Skeletal muscle cell (primary cell): Measurements from ENCODE around the gene KCTD16.
A peak's percentile ranks its signal among the peaks of the same experiment; 100 is the strongest.

Source experiments
- DNase-seq: peaks from one replicate; pipeline ENCODE4 v3.0.0-alpha.2; 2010; ENCODE audit warnings: low read depth
- H3K4me3 ChIP-seq: 2 replicates; pipeline ENCODE4 v1.5.1; 2011; ENCODE audit warnings: low read depth, mild to moderate bottlenecking, control low read depth, low read length, moderate library complexity

KCTD16 gene

DNA sequence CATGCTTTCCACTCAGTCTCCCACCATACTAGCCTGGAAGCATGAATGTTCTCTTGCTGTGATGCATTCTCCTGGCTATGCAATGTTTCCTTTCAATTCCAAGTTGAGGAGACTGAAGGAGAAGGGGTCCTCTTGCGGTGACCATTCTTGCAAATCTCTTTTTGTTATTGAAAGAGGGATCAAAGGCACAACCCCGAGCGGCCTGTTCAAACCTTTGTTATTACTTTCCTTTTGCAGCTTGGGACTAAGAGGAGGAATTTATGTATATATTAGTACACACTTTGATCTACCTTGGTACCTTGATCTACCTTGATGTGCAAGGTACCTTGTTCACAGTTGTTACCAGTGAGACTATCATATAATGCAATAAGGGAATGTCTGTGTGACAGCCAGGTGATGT is 147.3 kb downstream of the KCTD16 start:
- H3K4me3 ChIP-seq, result no peak overlapping the region
- DNase-seq, result no peak

DNA sequence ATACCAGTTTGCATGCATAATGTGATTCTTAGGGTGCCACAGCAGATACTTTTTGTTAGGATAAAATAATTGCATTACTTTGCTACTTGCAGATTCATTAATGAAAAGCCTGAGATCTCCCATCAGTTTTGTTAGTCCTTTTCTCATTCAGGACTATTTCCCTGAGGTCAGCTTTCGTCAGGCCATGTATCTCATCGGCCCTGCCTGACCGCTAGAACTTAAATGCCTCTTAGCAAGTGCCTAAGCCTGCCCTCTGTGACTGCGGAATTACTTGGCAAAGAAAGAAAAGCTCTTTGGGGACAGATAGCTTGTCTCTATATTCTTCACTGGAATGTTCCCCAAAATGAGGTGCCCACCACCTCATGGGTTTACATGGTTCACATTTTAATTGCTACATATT is 147.8 kb downstream of the KCTD16 start:
- no peak overlapping the region for H3K4me3 ChIP-seq
- DNase-seq, result no peak

DNA sequence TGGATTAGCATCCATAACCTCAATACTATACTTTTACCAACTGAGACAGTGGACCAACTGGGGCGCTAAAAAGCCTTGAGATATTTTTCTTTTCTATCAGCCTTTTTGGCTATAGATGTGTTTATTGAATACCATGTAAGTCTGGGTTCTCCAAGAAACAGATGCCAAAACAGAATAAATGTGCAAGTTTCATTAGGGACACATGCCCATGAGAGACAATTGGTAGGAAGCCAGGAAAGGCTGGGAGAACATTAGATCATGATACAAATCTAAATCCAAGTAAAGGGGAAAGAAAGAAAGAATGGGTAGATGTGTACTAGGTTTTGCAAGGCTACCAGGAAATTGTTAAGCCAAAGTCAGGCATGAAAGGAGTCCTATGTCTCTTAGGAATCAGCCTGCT is 152.5 kb downstream of the KCTD16 start:
- DNase-seq, result no peak
- H3K4me3 ChIP-seq, result no peak overlapping the region

DNA sequence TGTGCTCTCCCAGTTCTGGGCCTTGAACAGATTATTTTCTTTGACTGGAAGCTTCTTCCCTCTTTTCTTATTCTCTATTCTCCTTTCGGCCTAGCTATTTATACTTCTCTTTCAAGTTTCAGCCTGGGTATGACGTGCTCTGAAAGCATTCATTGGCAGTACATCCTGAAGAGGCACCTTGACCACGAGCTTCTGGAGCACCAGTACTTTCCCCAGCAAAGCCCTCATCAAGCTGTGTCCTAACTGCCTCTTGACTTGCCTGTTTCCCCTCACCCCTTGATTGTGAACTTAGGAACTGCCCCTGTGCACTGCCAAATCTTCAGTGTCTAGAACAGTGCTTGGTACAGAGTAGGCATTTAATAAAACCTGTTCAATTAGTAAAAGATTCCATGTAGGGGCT is 154.9 kb downstream of the KCTD16 start:
- no peak for DNase-seq

DNA sequence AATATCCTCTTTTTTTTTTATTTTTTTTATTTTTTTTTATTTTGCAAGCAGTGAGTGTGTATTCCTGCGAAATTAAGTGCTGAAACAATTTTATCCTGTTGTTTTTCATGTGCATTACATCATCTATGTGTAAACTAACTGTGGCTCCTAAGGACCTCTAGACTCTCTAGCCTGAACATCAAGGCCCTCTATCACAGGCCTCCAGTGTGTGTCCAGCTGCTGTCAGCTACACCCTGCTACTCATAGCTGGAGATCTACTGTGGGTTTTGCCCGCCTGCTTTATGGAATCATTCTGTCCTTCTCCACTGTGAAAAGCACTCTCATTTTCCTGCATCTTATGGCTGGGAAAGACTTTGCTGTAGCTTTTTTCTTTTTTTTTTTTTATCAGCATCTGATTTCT is 157.8 kb downstream of the KCTD16 start:
- DNase-seq, result no peak

More for the DNA sequence above, 154.9 kb downstream of the KCTD16 start:
- H3K4me3 ChIP-seq, result no peak overlapping the region

DNA sequence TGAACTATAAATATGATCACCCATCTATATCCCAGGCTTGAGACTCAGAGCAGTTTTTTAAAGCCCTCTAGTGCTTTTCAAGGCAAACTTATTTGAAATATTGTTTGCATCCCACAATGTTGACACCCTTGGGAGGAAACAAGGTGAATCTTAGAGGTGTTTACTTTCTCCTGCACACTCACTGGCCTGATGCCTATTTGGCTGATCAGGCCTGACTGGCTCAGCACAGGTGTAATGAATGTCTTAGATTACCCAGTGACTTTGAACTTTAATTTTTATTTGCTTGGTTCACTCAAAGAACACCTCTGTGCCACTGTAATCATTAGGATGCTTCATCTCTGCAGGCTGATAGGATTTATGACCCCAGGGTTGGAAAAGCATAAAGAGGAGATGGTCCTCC is 158.3 kb downstream of the KCTD16 start:
- no peak for DNase-seq
- no peak overlapping the region for H3K4me3 ChIP-seq

More for the DNA sequence above, 157.8 kb downstream of the KCTD16 start:
- H3K4me3 ChIP-seq, result no peak overlapping the region

DNA sequence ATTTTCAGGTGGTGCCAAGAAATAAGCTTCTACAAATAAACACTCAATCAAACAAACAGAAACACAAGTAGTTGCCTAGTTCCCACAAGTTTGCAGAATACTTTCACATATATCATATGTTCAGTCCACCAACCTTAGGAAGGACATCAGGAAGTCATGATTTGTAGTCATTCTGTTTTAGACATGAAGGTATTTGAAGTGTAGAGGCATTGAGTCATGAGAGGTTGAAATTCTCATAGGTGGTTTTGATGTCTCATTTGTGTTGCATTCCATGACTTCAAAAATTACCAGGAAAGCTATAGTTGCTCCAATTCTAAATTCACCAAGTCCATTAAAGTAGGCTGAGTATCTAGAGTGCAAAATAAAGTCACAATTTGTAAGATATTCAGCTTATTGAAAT is 159.0 kb downstream of the KCTD16 start:
- H3K4me3 ChIP-seq, result no peak overlapping the region
- DNase-seq, result no peak

DNA sequence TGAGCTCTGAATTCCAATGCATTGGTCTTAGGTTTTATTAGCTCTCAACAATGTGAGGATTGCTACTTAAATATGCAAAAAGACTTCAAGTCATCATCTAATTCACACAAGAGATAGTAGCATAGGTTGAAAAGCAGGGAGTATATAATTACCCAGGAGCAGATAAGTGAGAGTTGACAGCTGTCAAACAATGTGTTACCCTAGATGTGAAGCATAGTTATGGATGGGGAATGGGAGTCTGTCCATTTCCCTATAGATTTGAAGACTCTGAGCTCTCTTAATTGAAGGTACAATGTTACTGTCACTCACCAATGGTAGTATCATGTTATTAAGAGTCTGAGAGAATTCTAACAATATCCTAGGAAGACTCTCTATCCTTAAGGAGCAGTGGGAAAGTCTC is 160.7 kb downstream of the KCTD16 start:
- DNase-seq, result no peak

DNA sequence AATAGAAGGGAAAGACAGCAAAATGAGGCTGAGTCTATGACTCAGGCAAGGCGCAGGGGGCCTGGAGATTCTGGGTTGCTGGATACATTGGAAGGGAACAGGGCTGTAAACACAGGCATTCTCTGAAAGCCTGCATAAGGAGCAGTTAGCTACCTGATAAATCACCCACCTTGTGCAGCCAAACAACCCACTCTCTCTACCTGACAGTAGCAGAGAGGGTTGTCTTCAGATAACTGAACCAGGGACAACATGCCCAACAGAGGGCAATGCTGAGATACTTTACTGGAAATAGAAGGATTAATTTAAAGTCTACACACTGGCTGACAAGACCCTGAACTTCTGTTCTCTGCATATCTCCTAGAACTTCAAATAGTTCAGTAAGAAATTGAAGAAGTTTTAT is 161.6 kb downstream of the KCTD16 start:
- no peak for DNase-seq
- no peak overlapping the region for H3K4me3 ChIP-seq

More for the DNA sequence above, 160.7 kb downstream of the KCTD16 start:
- H3K4me3 ChIP-seq, result no peak overlapping the region

DNA sequence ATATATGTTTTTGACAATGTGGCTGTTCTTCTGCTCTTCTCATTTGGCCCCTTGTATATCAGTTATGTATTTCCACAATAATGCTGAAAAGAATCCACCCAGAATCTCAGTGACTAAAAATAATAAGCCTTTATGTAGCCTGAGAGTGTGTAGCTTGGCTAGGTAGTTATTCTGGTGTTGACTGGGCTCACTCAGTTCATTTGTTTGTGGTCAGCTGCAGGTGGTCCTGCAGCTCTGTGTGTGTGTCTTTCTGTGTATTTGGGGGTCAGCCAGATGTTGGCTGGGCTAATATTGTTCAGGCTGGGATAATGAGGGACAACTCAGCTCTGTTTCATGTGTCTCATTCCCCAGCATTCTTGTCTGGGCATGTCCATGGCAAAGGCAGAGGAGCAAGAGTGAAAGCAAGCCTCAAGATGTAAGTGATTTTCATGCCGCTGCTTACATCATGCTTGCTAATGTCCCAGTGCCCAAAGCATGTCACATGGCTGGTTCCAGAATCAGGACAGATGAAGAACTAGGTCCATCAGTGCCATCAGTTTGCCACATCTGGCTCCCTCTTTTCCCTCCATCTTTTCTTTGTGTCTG is 162.8 kb downstream of the KCTD16 start:
- DNase-seq, result no peak
- H3K4me3 ChIP-seq, result no peak overlapping the region

DNA sequence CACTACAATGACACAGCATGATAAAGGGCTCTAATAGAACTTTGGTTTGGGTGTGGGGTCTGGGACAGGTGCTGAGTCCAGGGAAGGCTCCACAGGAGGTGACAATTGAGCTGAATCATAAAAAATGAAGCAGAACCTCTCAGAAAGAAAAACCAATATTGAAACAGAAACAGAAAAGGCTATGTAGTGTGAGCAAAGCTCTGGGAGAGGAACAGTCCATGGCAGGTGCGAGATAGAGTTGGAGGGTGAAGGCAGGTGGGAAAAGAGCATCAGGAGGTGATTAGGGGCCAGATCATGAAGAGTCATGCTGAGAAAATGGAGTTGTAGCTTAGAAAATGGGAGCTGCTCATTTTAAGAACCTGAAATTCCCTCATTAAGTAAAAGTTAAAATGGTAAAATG is 164.9 kb downstream of the KCTD16 start:
- H3K4me3 ChIP-seq, result no peak overlapping the region
- DNase-seq, result no peak

DNA sequence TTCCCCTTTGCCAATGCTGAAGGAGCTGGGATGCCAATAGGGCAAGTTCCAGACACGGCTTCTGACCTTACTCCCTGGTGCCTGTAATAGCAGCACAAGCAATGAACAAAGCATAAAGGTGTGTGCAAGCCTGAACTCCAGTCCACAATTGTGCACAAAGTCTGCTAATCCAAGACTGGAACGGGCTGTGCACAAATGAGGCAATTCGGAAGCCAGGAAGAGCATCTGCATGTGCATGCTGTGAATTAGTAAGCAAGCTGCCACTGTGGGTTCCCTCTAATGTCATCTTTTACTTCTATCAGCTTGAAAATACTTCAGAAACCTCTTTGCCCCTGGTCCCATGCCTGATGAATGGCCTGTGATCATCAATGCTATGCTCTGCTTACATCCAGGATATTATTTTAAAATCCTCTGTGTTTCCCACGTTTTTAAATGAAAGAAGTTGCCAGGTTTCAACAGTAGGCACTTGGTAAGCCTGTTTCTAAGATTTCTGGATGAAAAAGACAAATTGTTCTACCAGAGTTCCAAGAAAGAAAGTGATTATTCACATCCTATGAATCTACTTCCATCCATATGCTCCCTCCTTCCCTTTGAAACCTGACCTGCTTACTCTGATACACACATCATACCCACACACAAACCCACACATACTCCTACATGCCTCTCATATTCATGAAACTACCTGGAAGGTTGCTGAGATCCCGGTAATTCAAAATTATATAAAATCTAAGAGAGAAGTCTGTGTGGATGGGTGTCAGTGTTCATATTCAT is 165.7 kb downstream of the KCTD16 start:
- H3K4me3 ChIP-seq, result no peak overlapping the region
- DNase-seq, result no peak

DNA sequence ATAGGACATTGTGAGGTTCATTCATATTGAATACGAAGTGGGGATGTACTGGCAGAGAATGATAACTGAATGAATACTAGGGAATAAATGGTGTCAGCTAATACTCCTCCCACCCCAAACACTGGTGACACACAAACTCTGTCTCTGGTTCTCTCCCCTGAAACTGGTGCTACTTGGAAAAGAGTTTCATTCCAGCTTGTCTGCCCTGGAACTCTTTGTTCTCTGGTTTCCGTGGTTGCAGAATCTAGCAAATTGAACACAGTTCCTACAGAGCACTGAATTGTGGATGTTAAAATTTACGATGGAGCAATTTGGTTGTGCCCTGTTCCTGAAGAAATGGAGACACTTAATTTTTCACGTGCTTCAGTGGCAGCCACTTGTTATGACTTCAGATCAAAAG is 181.7 kb downstream of the KCTD16 start:
- H3K4me3 ChIP-seq, result no peak overlapping the region
- DNase-seq, result no peak

DNA sequence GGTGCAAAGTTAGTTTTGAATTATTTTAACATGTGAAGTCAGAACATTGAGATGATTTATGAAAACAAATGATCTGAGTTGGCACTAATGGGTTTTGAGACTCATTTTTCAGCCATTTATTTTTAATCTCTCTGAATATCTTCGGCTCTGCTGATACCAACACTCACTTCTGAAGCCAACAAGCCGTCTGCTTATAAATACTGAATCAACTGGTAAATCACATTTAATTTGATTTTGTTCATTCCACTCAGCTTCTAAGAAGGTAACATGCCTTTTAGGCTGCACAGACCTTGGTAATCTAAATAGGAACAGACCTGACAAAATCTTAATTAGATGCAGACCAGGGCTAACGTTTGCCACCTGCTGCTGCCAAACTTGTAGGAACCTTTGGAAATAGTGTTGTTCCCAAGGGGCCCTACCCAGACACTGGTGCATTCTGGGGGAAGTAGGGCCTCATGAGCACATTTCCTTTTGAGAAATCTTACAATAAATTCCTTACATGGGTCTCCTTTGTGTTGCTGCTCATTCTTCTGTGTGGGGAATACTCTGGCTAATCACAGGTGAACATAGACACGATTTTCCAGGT is 182.2 kb downstream of the KCTD16 start:
- no peak overlapping the region for H3K4me3 ChIP-seq
- no peak for DNase-seq

DNA sequence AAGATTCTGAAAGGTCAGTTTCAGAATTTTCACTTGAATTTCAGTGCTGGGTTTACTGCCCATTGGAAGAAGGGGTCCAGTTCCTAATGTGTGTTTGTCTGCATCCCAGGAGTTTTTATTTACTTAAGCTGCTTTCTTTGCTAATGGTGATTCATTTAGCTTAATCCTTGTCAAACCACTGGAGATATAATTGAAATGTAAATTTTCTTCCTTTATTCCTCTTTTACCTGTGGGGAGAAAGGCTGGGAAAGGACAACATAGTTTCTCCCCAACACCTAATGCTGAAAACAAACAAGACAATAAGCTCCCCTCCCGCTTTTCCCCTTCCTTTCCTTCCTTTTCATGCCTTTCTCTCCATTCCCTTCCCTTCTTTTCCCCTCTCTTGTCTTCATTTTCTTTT is 185.8 kb downstream of the KCTD16 start:
- no peak for DNase-seq
- no peak overlapping the region for H3K4me3 ChIP-seq

DNA sequence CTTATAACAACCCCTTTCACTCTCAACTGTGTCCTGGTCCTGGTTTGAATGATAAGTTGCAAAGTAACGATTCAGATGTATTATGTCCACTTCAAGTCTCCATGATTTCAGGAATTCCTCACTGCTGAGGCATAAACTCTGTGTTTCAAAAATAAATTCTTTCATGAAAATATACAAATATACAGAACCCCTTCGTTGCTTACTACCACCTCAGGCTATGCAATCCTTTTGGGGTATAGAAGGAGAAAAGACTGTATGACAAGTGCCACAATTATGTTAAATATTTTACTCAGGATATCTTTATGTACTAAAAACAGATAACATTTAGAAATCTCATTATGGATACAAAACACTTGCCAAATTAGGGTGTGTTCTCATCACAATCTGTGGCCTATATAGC is 190.7 kb downstream of the KCTD16 start:
- DNase-seq, result no peak
- no peak overlapping the region for H3K4me3 ChIP-seq

DNA sequence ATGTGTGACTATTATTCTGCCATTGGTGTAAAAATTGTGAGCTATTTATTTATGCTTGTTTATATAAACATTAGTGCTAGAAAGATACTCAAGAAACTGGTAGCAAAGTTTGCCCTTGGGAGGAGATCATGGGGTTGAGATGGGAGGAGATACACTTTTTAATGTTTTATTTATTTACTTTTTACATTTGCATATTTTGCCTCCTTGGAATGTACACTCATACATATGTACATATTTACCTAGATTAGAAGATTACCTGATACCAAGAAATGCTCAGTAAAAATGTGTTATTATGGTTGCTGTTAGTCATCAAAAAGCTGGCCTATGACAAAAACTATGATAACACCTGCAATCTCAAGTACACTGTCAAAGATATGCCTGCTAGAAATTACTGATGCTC is 195.2 kb downstream of the KCTD16 start:
- no peak for DNase-seq
- no peak overlapping the region for H3K4me3 ChIP-seq

DNA sequence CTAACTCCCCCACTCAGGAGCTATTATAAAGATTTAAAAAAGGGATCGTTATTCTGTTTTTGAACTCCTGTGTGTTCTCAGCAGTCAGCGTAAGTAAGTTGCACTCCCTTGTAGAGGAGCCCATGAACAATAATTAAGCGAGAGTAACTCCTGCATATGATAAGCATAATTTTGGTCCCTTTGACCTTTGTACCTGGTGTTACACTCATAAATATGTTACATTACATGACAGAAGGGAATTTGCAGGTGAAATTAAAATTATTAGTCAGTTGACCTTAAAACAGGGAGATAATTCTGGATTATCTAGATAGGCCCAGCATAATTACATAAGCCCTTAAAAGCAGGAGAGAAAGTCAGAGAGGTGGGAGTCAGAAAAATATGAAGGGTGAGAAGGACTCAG is 197.3 kb downstream of the KCTD16 start:
- DNase-seq, result no peak

DNA sequence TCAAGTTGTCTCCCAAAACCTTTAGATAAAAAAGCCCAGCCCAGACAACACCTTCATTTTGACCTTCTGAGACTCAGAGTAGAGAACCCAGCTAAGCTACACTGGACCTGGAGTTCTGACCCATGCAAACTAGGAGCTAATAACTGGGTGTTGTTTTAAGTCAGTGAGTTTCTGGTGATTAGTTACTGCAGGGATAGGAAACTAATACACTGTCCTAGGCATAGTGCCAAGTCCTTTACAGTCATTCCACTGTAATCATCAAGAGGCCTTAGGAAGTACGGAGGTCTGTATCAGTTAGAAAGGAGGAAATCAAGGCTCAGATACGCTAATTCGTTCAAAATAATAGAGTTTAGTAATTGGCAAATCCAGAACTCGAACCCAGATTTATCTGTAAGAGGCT is 197.9 kb downstream of the KCTD16 start:
- DNase-seq, result peak; percentile 15

More for the DNA sequence above, 197.3 kb downstream of the KCTD16 start:
- H3K4me3 ChIP-seq, result no peak overlapping the region

DNA sequence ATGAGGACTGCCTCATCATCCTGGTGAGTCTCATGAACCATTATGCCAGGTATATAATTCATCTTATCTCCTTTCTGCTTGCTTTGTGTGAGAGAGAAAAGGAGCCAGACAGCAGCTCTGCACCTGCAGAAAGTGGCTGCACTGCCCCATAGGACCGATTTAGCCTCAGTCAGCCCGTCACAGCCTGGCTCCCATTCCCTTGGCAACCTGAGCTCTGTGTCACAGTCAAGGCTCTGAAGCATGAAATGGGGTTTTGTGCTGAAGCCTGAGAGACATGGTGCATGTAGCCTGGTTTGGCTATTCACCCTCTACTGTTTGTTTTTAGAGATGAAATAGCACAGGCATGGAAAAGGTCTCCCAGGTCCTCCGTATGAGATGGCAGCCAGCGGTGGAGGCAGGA is 198.3 kb downstream of the KCTD16 start:
- no peak for DNase-seq

More for the DNA sequence above, 197.9 kb downstream of the KCTD16 start:
- no peak overlapping the region for H3K4me3 ChIP-seq

DNA sequence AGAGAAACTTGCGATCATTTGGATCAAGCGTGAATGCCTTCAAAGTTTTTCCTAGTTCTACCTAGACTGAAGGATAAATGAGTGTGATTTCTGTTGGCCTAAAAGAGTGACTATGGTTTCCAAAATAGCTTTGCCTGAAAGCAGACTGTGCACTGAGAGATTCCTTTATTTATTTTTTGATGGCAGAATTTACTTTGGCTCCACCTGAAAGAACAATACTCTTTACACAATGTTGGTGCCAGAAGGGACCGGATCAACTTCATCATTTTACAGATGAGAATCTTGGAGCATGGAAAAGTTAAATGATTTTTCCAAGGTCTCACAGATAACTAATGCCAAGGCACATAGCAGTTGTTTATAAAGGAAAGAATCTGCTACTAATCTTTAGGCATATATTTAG is 199.6 kb downstream of the KCTD16 start:
- DNase-seq, result no peak
- H3K4me3 ChIP-seq, result no peak overlapping the region

More for the DNA sequence above, 198.3 kb downstream of the KCTD16 start:
- no peak overlapping the region for H3K4me3 ChIP-seq
